Transverse colon (tissue), 4 donors: ENCODE data around the gene MSI2. TPM values are rescaled to one million over a fixed set of nuclear protein-coding genes. Genes with fewer than 3 reads are reported as not detected.

Experiments used
- DNase-seq: peaks from one replicate; pipeline ENCODE4 v3.0.0-alpha.2; 2019
- H3K27ac ChIP-seq, 4 donors: fragments of 200-600 bp; sonication (generic); 2 replicates each; pipeline ENCODE4 v1.5.1; 2016 to 2018; ENCODE audit warnings: inconsistent platforms in 4 of 4
- H3K27me3 ChIP-seq: fragments of 200-600 bp; sonication (generic); 2 replicates; pipeline ENCODE4 v1.5.1; 2017; ENCODE audit warnings: inconsistent platforms
- H3K36me3 ChIP-seq, 4 donors: fragments of 200-600 bp; sonication (generic); 2 replicates each; pipeline ENCODE4 v1.5.1; 2017 to 2019; ENCODE audit warnings: inconsistent platforms in 4 of 4
- H3K4me1 ChIP-seq, 4 donors: fragments of 200-600 bp; sonication (generic); 2 replicates each; pipeline ENCODE4 v1.5.1; 2017 to 2020; ENCODE audit warnings: inconsistent platforms in 4 of 4
- H3K4me3 ChIP-seq, 4 donors: fragments of 200-600 bp; sonication (generic); 1 replicate in 1 of 4; 2 replicates in 3 of 4; pipeline versions ENCODE4 v1.5.1 to v1.6.1; 2017 to 2019; ENCODE audit warnings: inconsistent platforms in 4 of 4
- H3K9me3 ChIP-seq, 2 donors: fragments of 200-600 bp; sonication (generic); 2 replicates each; pipeline ENCODE4 v1.5.1; 2017 to 2019; ENCODE audit warnings: inconsistent platforms in 2 of 2
- EP300 ChIP-seq: sonication (generic); formaldehyde crosslinking; IDR thresholded peaks from one replicate; pipeline ENCODE4 v1.6.1; 2017; ENCODE audit warnings: antibody characterized with exemption, low read depth
- POLR2A ChIP-seq: fragments of 450-650 bp; IDR thresholded peaks from one replicate; pipeline ENCODE4 v1.6.1; 2016; ENCODE audit warnings: antibody characterized with exemption, mild to moderate bottlenecking, moderate library complexity
- POLR2AphosphoS5 ChIP-seq, 3 donors: sonication (generic); formaldehyde crosslinking; IDR thresholded peaks; one replicate each; pipeline ENCODE4 v1.6.1; 2016; ENCODE audit warnings: antibody characterized with exemption in 3 of 3
- WGBS, 2 donors: methylation state at CpG; one replicate each; pipeline ENCODE4 v1.1.5; 2018; ENCODE audit warnings: low coverage in 1 of 2; 5-methylcytosine and 5-hydroxymethylcytosine counted together
- in situ Hi-C, 4 donors: fragments of 200-750 bp; cut with MboI; loops; one replicate each; pipeline versions ENCODE4 v1.15.0 to v1.15.1; 2017; ENCODE audit warnings: low sequenced_read_pairs in 3 of 4, low pct_ligation_motif_present in 1 of 4, low pct_unique_long_range_greater_than_20kb in 1 of 4
- intact Hi-C: fragments of 100-400 bp; cut with DNase I; formaldehyde crosslinking; loops from one replicate; pipeline ENCODE4 v1.15.1; 2023; ENCODE audit warnings: low total_unique reads
- total RNA-seq, 4 donors: library from RNA; depleted of rRNA; stranded (reverse); fragments of >200 nt; gene quantifications; one replicate each; pipeline ENCODE4 v1.1.0, GENCODE V29; 2016
- TF ChIP-seq, protein P1 (sequence below), 5 experiments: fragments of 200-600 bp in 3 of 5; fragments of 450-650 bp in 2 of 5; sonication (generic) in 3 of 5; IDR thresholded peaks; 1 replicate in 2 of 5; 2 replicates in 3 of 5; pipeline ENCODE4 v1.5.1; 2016 to 2017; ENCODE audit warnings: antibody characterized with exemption in 5 of 5, inconsistent platforms in 3 of 5, mild to moderate bottlenecking in 2 of 5, moderate library complexity in 1 of 5

Gene MSI2
- total RNA-seq, 4 donors from 2014 or later = 20.6 to 36.0 (median 29.3) TPM

DNA sequence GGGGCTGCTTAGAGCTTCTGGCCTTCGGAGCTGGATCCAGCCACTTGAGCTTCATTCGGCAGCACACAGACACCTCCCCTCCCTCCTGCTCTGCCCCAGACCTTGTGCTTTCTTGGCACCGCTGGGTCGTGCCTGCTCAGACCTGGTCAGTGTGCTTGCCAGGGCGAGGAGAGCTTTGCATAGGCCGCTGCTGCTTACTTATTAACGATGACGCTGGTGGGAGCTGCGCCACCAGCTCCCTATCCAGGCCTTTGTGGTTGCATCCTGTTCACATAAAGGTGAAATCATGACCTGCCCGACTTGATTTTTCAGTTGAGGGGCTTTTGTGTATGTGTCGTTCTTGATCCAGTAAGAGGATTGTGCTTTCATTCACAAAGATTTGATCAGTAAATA lies 101.1 kb downstream of the MSI2 start:
- intact Hi-C loops (no loop called here), in situ Hi-C loops (no loop called here)
- Histone ChIP-seq H3K9me3 (no peaks in the 10 kb centered on the region), H3K4me1 (peaks cover 0 to 21% (median 0%) of the 10 kb centered on the region in 4 donors), H3K27me3 (no peaks in the 10 kb centered on the region), H3K4me3 (no peak overlapping the region), H3K27ac (peak overlapping the region; percentile 21 to 70 (median 48)), H3K36me3 (no peaks in the 10 kb centered on the region)
- TF ChIP-seq POLR2AphosphoS5 (IDR thresholded peaks at IDR 0.05) = no peak
- TF ChIP-seq, protein P1, sequence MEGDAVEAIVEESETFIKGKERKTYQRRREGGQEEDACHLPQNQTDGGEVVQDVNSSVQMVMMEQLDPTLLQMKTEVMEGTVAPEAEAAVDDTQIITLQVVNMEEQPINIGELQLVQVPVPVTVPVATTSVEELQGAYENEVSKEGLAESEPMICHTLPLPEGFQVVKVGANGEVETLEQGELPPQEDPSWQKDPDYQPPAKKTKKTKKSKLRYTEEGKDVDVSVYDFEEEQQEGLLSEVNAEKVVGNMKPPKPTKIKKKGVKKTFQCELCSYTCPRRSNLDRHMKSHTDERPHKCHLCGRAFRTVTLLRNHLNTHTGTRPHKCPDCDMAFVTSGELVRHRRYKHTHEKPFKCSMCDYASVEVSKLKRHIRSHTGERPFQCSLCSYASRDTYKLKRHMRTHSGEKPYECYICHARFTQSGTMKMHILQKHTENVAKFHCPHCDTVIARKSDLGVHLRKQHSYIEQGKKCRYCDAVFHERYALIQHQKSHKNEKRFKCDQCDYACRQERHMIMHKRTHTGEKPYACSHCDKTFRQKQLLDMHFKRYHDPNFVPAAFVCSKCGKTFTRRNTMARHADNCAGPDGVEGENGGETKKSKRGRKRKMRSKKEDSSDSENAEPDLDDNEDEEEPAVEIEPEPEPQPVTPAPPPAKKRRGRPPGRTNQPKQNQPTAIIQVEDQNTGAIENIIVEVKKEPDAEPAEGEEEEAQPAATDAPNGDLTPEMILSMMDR (IDR thresholded peaks at IDR 0.05) = no peak
- TF ChIP-seq POLR2A = no peak
- no peak for TF ChIP-seq EP300
- WGBS, 2 donors = 82 to 88% methylated on average over 1 to 11 of the region's 11 CpGs
- DNase-seq = peak; percentile 53

DNA sequence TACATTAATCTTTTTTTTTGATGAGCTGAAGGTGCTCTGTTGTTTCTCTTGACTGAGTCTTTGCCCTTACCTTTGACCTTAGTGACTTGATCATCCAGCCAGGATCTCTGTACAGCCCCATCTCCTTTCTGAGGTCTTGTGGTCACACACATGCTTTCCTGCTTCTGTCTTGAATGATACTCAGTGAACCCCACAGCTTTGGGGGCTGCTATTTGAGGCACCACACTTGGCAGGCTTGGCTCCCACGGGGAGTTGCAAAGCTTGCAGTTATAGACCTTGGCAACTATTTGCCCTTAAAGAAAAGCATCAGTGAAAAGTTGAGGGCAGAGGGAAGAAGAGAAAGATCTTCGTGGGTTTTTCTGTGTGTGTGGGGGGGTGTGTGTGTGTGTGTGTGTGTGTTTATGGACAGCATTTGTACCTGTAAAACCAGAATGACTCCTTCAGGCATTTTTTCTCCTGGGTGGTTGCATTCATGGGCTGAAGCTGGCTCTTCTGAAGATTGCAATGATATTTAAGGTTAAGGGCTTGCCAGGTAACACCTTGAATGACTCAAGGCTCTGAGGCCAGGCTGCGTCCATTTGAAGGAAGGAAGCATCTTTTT lies 101.6 kb downstream of the MSI2 start:
- TF ChIP-seq, protein P1 (IDR thresholded peaks at IDR 0.05) = no peak
- TF ChIP-seq POLR2AphosphoS5 (IDR thresholded peaks at IDR 0.05) (no peak), EP300 (no peak), POLR2A (no peak)
- WGBS, 2 donors = 67 to 83% methylated on average over 2 to 3 of the region's 3 CpGs
- in situ Hi-C loops (no loop called here), intact Hi-C loops (no loop called here)
- Histone ChIP-seq H3K36me3 (no peaks in the 10 kb centered on the region), H3K27me3 (no peaks in the 10 kb centered on the region), H3K9me3 (no peaks in the 10 kb centered on the region), H3K4me1 (peaks cover 0 to 21% (median 0%) of the 10 kb centered on the region in 4 donors), H3K27ac (peak overlapping the region in 1 of 4 donors; percentile 70), H3K4me3 (no peak overlapping the region)
- DNase-seq = peak; percentile 33

DNA sequence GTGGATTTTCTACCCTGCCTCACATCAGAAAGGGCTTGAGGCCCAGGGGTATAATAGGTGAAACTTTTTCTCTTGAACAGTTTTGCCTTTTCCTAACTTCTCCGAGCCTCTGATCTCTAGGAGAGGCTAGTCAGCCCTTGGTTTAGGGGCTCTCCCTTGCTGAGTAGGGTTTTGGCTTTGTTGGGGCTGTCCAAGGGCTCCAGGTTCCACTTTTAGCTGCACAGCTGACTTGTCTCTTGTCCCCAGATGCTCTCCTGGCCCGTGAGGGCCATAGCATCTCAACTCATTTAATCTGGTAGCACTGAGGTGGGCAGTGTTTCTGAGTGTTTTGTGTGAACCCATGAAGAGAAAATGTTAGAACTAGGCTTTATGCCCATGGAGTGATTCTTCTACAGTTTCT lies 103.9 kb downstream of the MSI2 start:
- WGBS, 2 donors = 76 to 86% methylated on average over 2 of the region's 2 CpGs
- Histone ChIP-seq H3K4me3 (no peak overlapping the region), H3K27me3 (no peaks in the 10 kb centered on the region), H3K27ac (no peak overlapping the region), H3K9me3 (no peaks in the 10 kb centered on the region), H3K36me3 (no peaks in the 10 kb centered on the region), H3K4me1 (peaks cover 0 to 21% (median 0%) of the 10 kb centered on the region in 4 donors)
- in situ Hi-C loops (no loop called here), intact Hi-C loops (no loop called here)
- no peak for DNase-seq
- TF ChIP-seq, protein P1 (IDR thresholded peaks at IDR 0.05) = no peak
- no peak for TF ChIP-seq EP300
- no peak for TF ChIP-seq POLR2A
- TF ChIP-seq POLR2AphosphoS5 (IDR thresholded peaks at IDR 0.05) = no peak

DNA sequence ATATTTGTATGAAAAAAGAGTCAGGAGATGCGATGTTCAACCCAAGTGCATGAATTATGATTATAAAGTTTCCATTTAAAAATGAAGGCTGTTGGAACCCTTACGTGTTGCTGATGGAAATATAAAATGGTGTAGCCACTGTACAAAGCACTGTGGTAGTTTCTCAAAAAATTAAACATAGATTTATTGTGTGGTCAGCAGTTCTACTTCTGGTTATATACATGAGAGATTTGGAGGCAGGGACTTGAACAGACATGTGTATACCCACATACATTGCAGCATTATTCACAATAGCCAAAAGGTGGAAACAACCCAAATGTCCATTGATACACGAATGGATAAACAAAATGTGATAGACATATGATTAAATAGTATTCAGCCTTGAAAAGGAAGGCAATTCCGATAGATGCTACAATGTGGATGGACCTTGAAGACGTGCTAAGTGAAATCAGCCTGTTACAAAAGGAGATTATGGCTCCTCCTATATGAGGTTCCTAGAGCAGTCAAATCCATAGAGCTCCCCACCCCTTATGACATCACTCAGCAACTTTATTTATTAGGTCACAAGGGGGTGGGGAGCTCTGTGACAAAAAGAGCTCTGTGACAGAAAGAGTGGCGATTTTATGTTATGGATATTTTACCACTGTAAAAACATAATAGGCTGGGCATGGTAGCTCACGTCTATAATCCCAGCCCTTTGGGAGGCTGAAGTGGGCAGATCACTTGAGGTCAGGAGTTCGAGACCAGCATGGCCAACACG lies 106.7 kb downstream of the MSI2 start:
- Histone ChIP-seq H3K36me3 (no peaks in the 10 kb centered on the region), H3K4me3 (no peak overlapping the region), H3K4me1 (peaks cover 0 to 1% (median 0%) of the 10 kb centered on the region in 4 donors), H3K27ac (no peak overlapping the region), H3K9me3 (no peaks in the 10 kb centered on the region), H3K27me3 (no peaks in the 10 kb centered on the region)
- WGBS, 2 donors = 95 to 97% methylated on average over 7 to 9 of the region's 9 CpGs
- no peak for DNase-seq
- intact Hi-C loops (no loop called here), in situ Hi-C loops (no loop called here)
- TF ChIP-seq, protein P1 (IDR thresholded peaks at IDR 0.05) = no peak
- TF ChIP-seq EP300 (no peak), POLR2A (no peak), POLR2AphosphoS5 (IDR thresholded peaks at IDR 0.05) (no peak)
